IMR-90 (cell line): ENCODE measurements around the gene RGS19. TPM values are rescaled to one million over a fixed set of nuclear protein-coding genes. Genes with fewer than 3 reads are reported as not detected.

ENCODE experiments used
- ATAC-seq: fragments of 200-7000 bp; cut with Tn5 transposase; 2 replicates; pipeline ENCODE4 v1.9.1; 2020; ENCODE audit warnings: low read depth, mild to moderate bottlenecking, moderate library complexity
- BruUV-seq: library from RNA; stranded (reverse); fragments of 400-500 nt; replicated peaks from 2 replicates; lab custom pipeline; 2021; lab: Mats Ljungman, UMichigan
- CTCF ChIA-PET: fragments of 300-600 bp; formaldehyde crosslinking; extraction: SDS; loops from one replicate; lab custom pipeline; 2021; ENCODE audit warnings: antibody characterized with exemption; lab: Yijun Ruan, JAX
- POLR2A ChIA-PET: fragments of 300-600 bp; sonication (Branson Sonifier 250); formaldehyde crosslinking; loops from one replicate; lab custom pipeline; 2022; ENCODE audit warnings: antibody characterized with exemption; ENCODE audit not compliant: unreplicated experiment; lab: Charles Lee
- DNase-seq: peaks from one replicate; pipeline ENCODE4 v3.0.0; 2013
- H2AFZ ChIP-seq: replicated peaks from 2 replicates; pipeline ENCODE3; 2013; ENCODE audit warnings: low read length, mild to moderate bottlenecking; ENCODE audit not compliant: poor library complexity
- H2AK5ac ChIP-seq: 2 replicates; pipeline ENCODE4 v1.6.1; 2013; ENCODE audit warnings: low read depth, low read length, inconsistent platforms
- H2AK9ac ChIP-seq: replicated peaks from 2 replicates; pipeline ENCODE3; 2013; ENCODE audit warnings: mild to moderate bottlenecking, low read depth, low read length, moderate library complexity; ENCODE audit not compliant: poor library complexity
- H2BK120ac ChIP-seq: 2 replicates; pipeline ENCODE4 v1.6.1; 2013; ENCODE audit warnings: low read depth, low read length, inconsistent platforms
- H2BK15ac ChIP-seq: 3 replicates; pipeline ENCODE4 v1.6.1; 2013; ENCODE audit warnings: low read depth, low read length, inconsistent platforms
- H2BK20ac ChIP-seq: 2 replicates; pipeline ENCODE4 v1.6.1; 2013; ENCODE audit warnings: low read depth, mild to moderate bottlenecking, inconsistent platforms, low read length, moderate library complexity
- H2BK5ac ChIP-seq: 2 replicates; pipeline ENCODE4 v1.6.1; 2013; ENCODE audit warnings: mild to moderate bottlenecking, low read depth, low read length, inconsistent platforms; ENCODE audit not compliant: poor library complexity, severe bottlenecking
- H3K14ac ChIP-seq: replicated peaks from 2 replicates; pipeline ENCODE4 v1.6.1; 2013; ENCODE audit warnings: low read depth, low read length, inconsistent platforms
- H3K18ac ChIP-seq: 2 replicates; pipeline ENCODE4 v1.6.1; 2013; ENCODE audit warnings: low read depth, low read length, control low read depth
- H3K23ac ChIP-seq: 2 replicates; pipeline ENCODE4 v1.6.1; 2013; ENCODE audit warnings: low read depth, low read length, inconsistent platforms
- H3K27ac ChIP-seq: 2 replicates; pipeline ENCODE4 v1.5.1; 2013; ENCODE audit warnings: mild to moderate bottlenecking, control low read depth, low read length; ENCODE audit not compliant: insufficient read depth
- H3K27me3 ChIP-seq: 2 replicates; pipeline ENCODE4 v1.6.1; 2013; ENCODE audit warnings: low read length; ENCODE audit not compliant: control insufficient read depth, insufficient read depth
- H3K36me3 ChIP-seq: 2 replicates; pipeline ENCODE4 v1.6.1; 2013; ENCODE audit warnings: low read length, mixed read lengths; ENCODE audit not compliant: control insufficient read depth, insufficient read depth
- H3K4ac ChIP-seq: 2 replicates; pipeline ENCODE4 v1.6.1; 2013; ENCODE audit warnings: low read depth, low read length, inconsistent platforms
- H3K4me1 ChIP-seq: 2 replicates; pipeline ENCODE4 v1.6.1; 2013; ENCODE audit warnings: low read length, mixed read lengths; ENCODE audit not compliant: control insufficient read depth, insufficient read depth
- H3K4me2 ChIP-seq: 2 replicates; pipeline ENCODE4 v1.6.1; 2013; ENCODE audit warnings: low read depth, mild to moderate bottlenecking, control low read depth, low read length, moderate library complexity
- H3K4me3 ChIP-seq: 2 replicates; pipeline ENCODE4 v1.5.1; 2013; ENCODE audit warnings: low read depth, mild to moderate bottlenecking, control low read depth, low read length, moderate library complexity; ENCODE audit not compliant: insufficient read depth
- H3K56ac ChIP-seq: 2 replicates; pipeline ENCODE4 v1.6.1; 2013; ENCODE audit warnings: low read length, inconsistent platforms; ENCODE audit not compliant: insufficient read depth; ENCODE audit errors: extremely low read depth
- H3K79me1 ChIP-seq, 2 experiments: 2 replicates each; pipeline ENCODE4 v1.6.1; 2013; ENCODE audit warnings: low read length in 2 of 2, inconsistent platforms in 1 of 2, low read depth in 1 of 2
- H3K9ac ChIP-seq: 2 replicates; pipeline ENCODE4 v1.6.1; 2013; ENCODE audit warnings: low read depth, low read length, control low read depth
- H3K9me1 ChIP-seq: 2 replicates; pipeline ENCODE4 v1.6.1; 2013; ENCODE audit warnings: low read length, inconsistent platforms; ENCODE audit not compliant: insufficient read depth
- H3K9me3 ChIP-seq: 2 replicates; pipeline ENCODE4 v1.6.1; 2013; ENCODE audit warnings: low read length; ENCODE audit not compliant: control insufficient read depth, insufficient read depth
- H4K20me1 ChIP-seq: 2 replicates; pipeline ENCODE4 v1.6.1; 2013; ENCODE audit warnings: low read length, inconsistent platforms; ENCODE audit not compliant: insufficient read depth
- H4K5ac ChIP-seq: 2 replicates; pipeline ENCODE4 v1.6.1; 2013; ENCODE audit warnings: mild to moderate bottlenecking, low read depth, low read length, control low read depth
- H4K8ac ChIP-seq, 2 experiments: 2 replicates each; pipeline ENCODE4 v1.6.1; 2013; ENCODE audit warnings: low read depth in 2 of 2, low read length in 2 of 2, control low read depth in 1 of 2, inconsistent platforms in 1 of 2
- H4K91ac ChIP-seq: 2 replicates; pipeline ENCODE4 v1.6.1; 2013; ENCODE audit warnings: low read depth, low read length, inconsistent platforms; ENCODE audit not compliant: insufficient read depth
- CEBPB ChIP-seq: IDR thresholded peaks from 2 replicates; pipeline ENCODE4 v1.6.1; 2012; ENCODE audit warnings: low read depth, low read length, improper control_type of control experiment
- CHD1 ChIP-seq: IDR thresholded peaks from 2 replicates; pipeline ENCODE4 v1.6.1; 2012; ENCODE audit warnings: low read depth, low read length, improper control_type of control experiment
- ELK1 ChIP-seq: fragments of 150-350 bp; IDR thresholded peaks from 2 replicates; pipeline ENCODE4 v1.6.1; 2016; ENCODE audit warnings: low read depth, mild to moderate bottlenecking, low read length, moderate library complexity, borderline replicate concordance
- FOS ChIP-seq: fragments of 150-350 bp; IDR thresholded peaks from 2 replicates; pipeline ENCODE4 v1.6.1; 2016; ENCODE audit warnings: low read depth, low read length
- MAFK ChIP-seq: IDR thresholded peaks from 2 replicates; pipeline ENCODE4 v1.6.1; 2012; ENCODE audit warnings: low read depth, low read length, improper control_type of control experiment
- RCOR1 ChIP-seq: IDR thresholded peaks from 2 replicates; pipeline ENCODE4 v1.6.1; 2012; ENCODE audit warnings: mild to moderate bottlenecking, low read length, improper control_type of control experiment; ENCODE audit not compliant: insufficient replicate concordance
- SMC3 ChIP-seq: fragments of 150-350 bp; IDR thresholded peaks from 2 replicates; pipeline ENCODE4 v1.6.1; 2016; ENCODE audit warnings: low read depth, mild to moderate bottlenecking, antibody characterized with exemption, low read length, moderate library complexity
- WGBS, 2 experiments: methylation state at CpG; one replicate each; pipeline versions ENCODE4 v1.1.5 to v1.1.7; 2013; ENCODE audit warnings: missing lambda C conversion rate in 2 of 2; ENCODE audit not compliant: insufficient read length in 1 of 2; ENCODE audit errors: extremely low coverage in 2 of 2; 5-methylcytosine and 5-hydroxymethylcytosine counted together
- dilution Hi-C: fragments of 300-500 bp; cut with HindIII; formaldehyde crosslinking; loops from one replicate; pipeline ENCODE4 v1.14.3; 2018; ENCODE audit warnings: low sequenced_read_pairs; ENCODE audit not compliant: unreplicated experiment
- in situ Hi-C: fragments of 300-500 bp; cut with MboI; formaldehyde crosslinking; loops from 3 replicates; pipeline ENCODE4 v1.14.3; 2019; ENCODE audit warnings: low sequenced_read_pairs, inconsistent platforms, mixed read lengths
- intact Hi-C: fragments of 100-400 bp; cut with micrococcal nuclease; formaldehyde crosslinking; loops from 2 replicates; pipeline ENCODE4 v1.10.0; 2022
- polyA plus RNA-seq, 3 experiments: library from polyadenylated mRNA; depleted of rRNA; stranded (reverse); fragments of >200 nt; gene quantifications; 2 replicates each; pipeline ENCODE4 v1.2.3, GENCODE V29; 2012; ENCODE audit warnings: low replicate concordance in 1 of 3
- total RNA-seq: library from RNA; depleted of rRNA; stranded (reverse); fragments of >200 nt; gene quantifications from 2 replicates; pipeline ENCODE4 v1.2.3, GENCODE V29; 2012

Gene RGS19
- total and polyA plus RNA-seq, 2 of the 4 experiments (the other 2 are of a cell fraction) = 7.7 to 17.5 TPM

- H2BK5ac ChIP-seq = no peak within 1 kb of the TSS
- peaks cover 45% of the 10 kb centered on the region for H3K27me3 ChIP-seq
- no peak within 1 kb of the TSS for H2BK20ac ChIP-seq
- H3K4me1 ChIP-seq = no peaks in the 10 kb centered on the region
- DNase-seq (no peak), ATAC-seq (peak; percentile 59)
- no peak within 1 kb of the TSS for H3K9ac ChIP-seq
- no peak within 1 kb of the TSS for H3K23ac ChIP-seq
- H3K18ac ChIP-seq = no peak within 1 kb of the TSS
- no peaks in the 10 kb centered on the region for H4K20me1 ChIP-seq
- H4K91ac ChIP-seq = no peak within 1 kb of the TSS
- no peak within 1 kb of the TSS for H3K4me3 ChIP-seq
- dilution Hi-C loops = no loop called here
- H2AFZ ChIP-seq = peak within 1 kb of the TSS; percentile 58
- WGBS, 2 experiments = 71% methylated on average over 1 of the region's 22 CpGs; no CpG with 5 or more reads in 1 of the 2 experiments
- no peak within 1 kb of the TSS for H3K14ac ChIP-seq
- H3K9me3 ChIP-seq = no peaks in the 10 kb centered on the region
- H2AK9ac ChIP-seq = no peak within 1 kb of the TSS
- POLR2A ChIA-PET = no interaction called here
- H3K4ac ChIP-seq = no peak within 1 kb of the TSS
- H3K9me1 ChIP-seq = no peaks in the 10 kb centered on the region
- in situ Hi-C loops = no loop called here
- no peaks in the 10 kb centered on the region for H3K79me1 ChIP-seq
- BruUV-seq = no TSS peak
- TF ChIP-seq FOS (no peak), CHD1 (no peak), ELK1 (no peak), MAFK (no peak), CEBPB (no peak), RCOR1 (no peak), SMC3 (no peak)
- intact Hi-C loops = no loop called here
- H2BK120ac ChIP-seq = no peak within 1 kb of the TSS
- no peak within 1 kb of the TSS for H2AK5ac ChIP-seq
- no peak within 1 kb of the TSS for H3K4me2 ChIP-seq
- CTCF ChIA-PET = no interaction called here
- no peak within 1 kb of the TSS for H4K5ac ChIP-seq
- no peak within 1 kb of the TSS for H3K27ac ChIP-seq
- no peaks in the 10 kb centered on the region for H3K36me3 ChIP-seq
- no peak within 1 kb of the TSS for H3K56ac ChIP-seq
- no peak within 1 kb of the TSS for H2BK15ac ChIP-seq
- no peak within 1 kb of the TSS for H4K8ac ChIP-seq
Measured at GRCh38 chr20:64106981-64107735, 27.8 kb upstream of the RGS19 start, which contains the start of gene NPBWR2. Gene NPBWR2, minus strand, starts transcription at chr20:64107565. Its CDS starts 734 bp downstream, at chr20:64106831.
